GM18511 (cell line): Measurements from ENCODE around the gene BORCS5.
A peak's percentile ranks its signal among the peaks of the same experiment; 100 is the strongest.
"Not testable (repeated sequence)": the region's sequence is repeated elsewhere in the genome, so short reads cannot be mapped to it uniquely, and the experiment has no call there.

ENCODE experiments used
- ATAC-seq: cut with Tn5 transposase; IDR thresholded peaks from one replicate; pipeline ENCODE4 v1.9.1; 2021; ENCODE audit warnings: mild to moderate bottlenecking, moderate library complexity; ENCODE audit not compliant: unreplicated experiment

BORCS5 gene

GRCh38 chr12:12481631-12482030, 124.8 kb downstream of the BORCS5 start:
- ATAC-seq = no peak

DNA sequence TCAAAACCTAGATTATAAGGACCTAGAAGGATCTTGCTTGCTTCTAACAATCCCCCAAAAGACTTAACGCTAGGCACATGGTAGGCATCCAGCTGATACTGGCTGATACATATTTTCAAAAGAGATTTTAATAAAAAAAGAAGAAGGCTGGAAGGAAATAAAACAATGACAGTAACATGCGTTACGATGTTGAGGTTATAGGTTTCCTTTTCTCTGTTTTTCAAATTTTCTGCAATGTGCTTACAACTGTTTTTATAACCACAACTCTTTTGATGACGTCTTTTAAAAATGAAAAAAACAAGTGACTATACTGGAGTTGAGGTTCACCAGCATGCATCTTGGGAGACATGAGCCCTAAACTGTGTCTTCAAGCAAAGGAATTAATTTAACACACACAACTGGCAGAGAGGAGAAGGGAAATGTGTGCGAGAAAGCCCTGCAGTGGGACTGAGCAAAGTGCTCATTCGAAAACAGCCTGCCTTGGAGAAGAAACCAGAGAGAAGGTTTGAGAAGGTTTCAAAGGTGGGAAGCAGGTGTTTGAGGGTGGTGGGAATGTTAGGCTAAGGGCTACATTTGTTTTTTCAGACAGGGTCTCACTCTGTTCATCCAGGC, 125.4 kb downstream of the BORCS5 start:
- ATAC-seq = no peak

DNA sequence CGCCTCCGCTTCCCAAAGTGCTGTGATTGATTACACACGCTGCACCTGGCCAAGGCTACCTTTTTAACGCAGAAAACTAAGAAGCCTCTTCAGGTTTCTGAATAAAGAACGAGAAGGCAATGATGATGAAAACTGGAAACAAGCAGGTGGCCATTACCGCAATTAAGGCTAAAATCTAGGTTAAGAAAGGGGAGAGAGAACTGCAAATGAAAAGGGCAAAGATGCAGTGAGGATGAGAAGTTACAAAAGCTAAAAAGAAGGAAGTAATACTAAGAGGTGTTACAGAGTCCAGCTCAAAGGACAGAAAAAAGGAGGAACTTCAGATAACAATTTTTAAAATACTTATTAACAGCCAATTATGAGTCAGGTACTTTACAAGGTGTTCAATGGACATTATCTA, 126.1 kb downstream of the BORCS5 start:
- peak; percentile 69 for ATAC-seq

DNA sequence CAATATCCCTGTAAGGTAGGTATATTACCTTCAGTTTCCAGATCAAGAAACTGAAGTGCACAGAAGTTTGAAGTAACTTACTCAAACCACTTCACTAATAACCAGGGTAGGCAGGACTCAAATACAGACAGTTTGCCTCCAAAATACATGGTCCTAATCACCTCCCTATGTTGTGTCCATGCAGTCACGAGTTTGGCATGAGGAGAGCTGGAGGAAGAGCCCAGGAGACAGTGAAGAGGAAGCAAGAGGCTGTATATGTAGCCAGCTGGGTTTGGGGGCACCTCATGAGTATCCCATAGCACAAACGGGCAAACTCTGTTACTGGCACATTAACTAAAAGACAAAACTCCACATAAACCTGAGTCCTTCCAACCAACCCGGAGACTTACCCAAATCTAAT, 126.6 kb downstream of the BORCS5 start:
- ATAC-seq = peak; percentile 5

- peak; percentile 79 for ATAC-seq
Measured at GRCh38 chr12:12486661-12487240, 129.9 kb downstream of the BORCS5 start.

GRCh38 chr12:12487490-12487889, 130.6 kb downstream of the BORCS5 start:
- no peak for ATAC-seq

GRCh38 chr12:12488296-12488695, 131.4 kb downstream of the BORCS5 start:
- no peak for ATAC-seq

- no peak for ATAC-seq
Measured at GRCh38 chr12:12488823-12489550, 132.1 kb downstream of the BORCS5 start.

DNA sequence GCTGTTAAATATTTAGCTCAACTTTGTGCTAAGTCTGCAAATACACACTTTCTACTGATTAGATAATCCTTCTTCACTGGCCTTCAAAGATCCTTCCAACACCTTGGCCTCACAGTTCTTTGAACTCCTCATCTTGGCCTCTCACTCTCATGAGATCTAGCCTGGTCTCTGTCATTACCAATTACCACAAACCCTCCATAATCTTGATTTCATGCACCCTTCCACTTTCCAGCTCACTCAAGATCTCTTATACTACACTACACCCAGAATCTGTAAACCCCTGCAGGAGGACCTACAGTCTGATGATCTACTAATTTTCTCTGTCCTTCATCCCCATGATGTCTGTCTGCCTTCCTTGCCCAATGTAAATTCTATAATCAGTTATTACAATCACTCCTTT, 134.7 kb downstream of the BORCS5 start:
- ATAC-seq = no peak

DNA sequence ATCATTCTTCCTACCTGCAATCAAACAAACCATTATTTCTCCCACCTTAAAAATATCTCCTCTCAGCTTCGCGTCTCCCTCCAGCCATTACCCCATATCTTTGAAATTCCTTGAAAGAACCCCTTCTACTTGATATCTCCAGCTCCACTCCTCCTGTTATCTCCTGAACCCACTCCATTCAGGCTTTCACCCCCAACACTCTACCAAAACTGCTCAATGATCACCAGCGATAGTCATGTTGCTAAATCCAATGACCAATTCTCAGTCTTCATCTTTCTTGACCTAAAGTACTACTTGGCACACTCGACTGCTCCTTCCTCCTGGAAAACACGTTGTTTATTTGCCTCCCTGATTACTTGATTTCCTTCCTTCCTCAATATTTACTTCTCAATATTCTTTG, 135.7 kb downstream of the BORCS5 start:
- no peak for ATAC-seq

- ATAC-seq = no peak
Measured at GRCh38 chr12:12495536-12495935, 138.7 kb downstream of the BORCS5 start.

- ATAC-seq = no peak
Measured at GRCh38 chr12:12498210-12498609, 141.3 kb downstream of the BORCS5 start.

- ATAC-seq = no peak
Measured at GRCh38 chr12:12499909-12500604, 143.2 kb downstream of the BORCS5 start.

- ATAC-seq = no peak
Measured at GRCh38 chr12:12501121-12501520, 144.2 kb downstream of the BORCS5 start.

- ATAC-seq = not testable (repeated sequence)
Measured at GRCh38 chr12:12502130-12502814, 145.4 kb downstream of the BORCS5 start.

DNA sequence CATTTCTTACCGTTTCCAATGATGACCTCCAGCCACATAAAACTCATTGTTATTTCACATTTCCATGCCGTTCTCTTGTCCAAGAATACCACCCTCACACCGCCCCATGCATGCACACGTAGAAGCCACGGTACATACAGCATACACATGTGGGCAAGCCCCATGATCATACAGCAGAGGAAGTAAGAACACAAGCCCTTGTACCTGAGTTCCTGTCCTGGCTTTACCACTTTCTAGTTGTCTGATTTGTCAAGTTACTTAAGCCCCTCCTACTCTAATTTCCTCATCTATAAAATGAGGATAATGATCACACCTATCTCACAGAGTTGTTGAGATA, 145.9 kb downstream of the BORCS5 start:
- no peak for ATAC-seq

DNA sequence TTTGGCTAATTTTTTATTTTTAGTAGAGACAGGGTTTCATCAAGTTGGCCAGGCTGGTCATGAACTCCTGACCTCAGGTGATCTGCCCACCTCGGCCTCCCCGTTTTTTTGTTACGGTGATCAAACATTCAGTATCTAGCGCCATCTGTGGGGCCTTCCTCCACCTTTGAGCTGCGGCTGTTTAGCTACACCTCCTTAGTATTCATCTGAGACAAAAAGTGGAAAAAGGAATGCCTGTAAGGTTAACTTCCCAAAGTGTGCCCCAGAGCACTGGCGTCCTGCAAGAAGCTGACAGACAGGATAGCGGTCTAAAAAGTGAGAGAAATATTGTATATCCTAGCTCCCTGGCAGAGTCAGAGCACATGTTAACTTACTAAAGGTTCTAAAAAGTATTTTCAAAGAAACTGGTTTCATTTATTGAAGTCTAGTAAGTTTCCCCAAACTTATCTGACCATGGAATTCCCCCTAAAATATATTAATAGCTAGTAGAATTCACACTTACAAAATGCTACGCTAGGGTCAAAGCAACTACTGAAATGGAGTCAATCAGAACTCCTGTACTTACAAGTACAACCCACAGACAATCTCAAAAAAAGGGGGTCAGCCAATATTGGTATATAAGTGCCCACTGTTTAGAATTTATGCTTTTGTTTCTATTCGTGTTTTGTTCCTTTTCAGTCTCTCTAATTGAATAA, 146.7 kb downstream of the BORCS5 start:
- ATAC-seq = no peak

GRCh38 chr12:12505544-12506495, 148.9 kb downstream of the BORCS5 start:
- peak; percentile 87 for ATAC-seq

DNA sequence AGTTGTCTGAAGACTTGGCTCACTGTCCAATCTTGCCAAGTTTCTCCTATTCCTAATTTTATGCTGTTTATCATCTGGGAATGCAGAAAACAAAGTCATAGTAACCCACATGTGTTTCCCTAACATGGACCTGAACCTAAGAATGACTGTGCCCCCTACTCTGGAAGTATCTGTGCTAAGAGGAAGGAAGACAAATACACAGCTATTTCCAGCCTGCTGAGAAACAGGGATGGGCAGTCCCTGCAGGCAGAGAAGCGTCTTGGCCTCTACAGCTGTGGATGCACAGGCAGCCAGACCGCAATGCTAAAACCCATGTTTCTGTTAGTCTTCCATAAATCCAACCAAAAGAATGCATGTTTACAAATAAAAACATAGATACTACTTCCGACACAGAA, 149.6 kb downstream of the BORCS5 start:
- no peak for ATAC-seq

DNA sequence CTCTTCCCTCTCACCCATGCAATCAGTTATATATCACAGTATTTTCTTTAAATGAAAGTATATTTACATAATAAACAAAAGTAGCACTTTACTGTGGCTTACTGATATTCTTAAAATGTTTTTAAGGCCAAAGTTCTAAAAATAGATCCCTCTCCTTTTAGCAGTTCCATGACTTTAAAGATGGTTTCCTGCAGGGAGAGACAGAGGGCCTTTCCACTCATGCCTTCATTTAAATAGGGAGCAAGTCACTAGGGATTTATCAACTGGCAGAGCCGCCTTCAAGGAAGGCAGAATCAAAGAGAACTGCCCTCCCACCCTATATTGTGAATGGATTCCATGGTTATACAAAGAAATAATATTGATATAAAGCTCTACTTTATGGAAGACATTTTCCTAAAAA, 150.2 kb downstream of the BORCS5 start:
- ATAC-seq = no peak
